Activated T-cell treated with anti-CD3 and anti-CD28 coated beads, Interleukin-2, amount 50 U/mL, for 24 hours (primary cell): ENCODE results near the gene CAMK1D.

Experiments
- DNase-seq: peaks from one replicate; pipeline ENCODE4 v3.0.0-alpha.2; 2020
- H3K27ac Mint-ChIP-seq: 2 replicates; pipeline ENCODE4 v1.8.0; 2020; ENCODE audit warnings: mild to moderate bottlenecking, mixed read lengths
- H3K27me3 Mint-ChIP-seq: 2 replicates; pipeline ENCODE4 v1.8.0; 2020; ENCODE audit warnings: mixed read lengths
- H3K36me3 Mint-ChIP-seq: 2 replicates; pipeline ENCODE4 v1.8.0; 2020; ENCODE audit warnings: low read depth, mixed read lengths
- H3K4me1 Mint-ChIP-seq: 2 replicates; pipeline ENCODE4 v1.8.0; 2020; ENCODE audit warnings: low read depth, mixed read lengths
- H3K4me3 Mint-ChIP-seq: 2 replicates; pipeline ENCODE4 v1.8.0; 2020; ENCODE audit warnings: mild to moderate bottlenecking, moderate library complexity, mixed read lengths
- H3K9me3 Mint-ChIP-seq: 2 replicates; pipeline ENCODE4 v1.8.0; 2020; ENCODE audit warnings: mixed read lengths

The CAMK1D gene

GRCh38 chr10:12834116-12834665 lies 484.8 kb downstream of the CAMK1D start:
- H3K9me3 Mint-ChIP-seq = no peaks in the 10 kb centered on the region
- H3K27me3 Mint-ChIP-seq = no peaks in the 10 kb centered on the region
- H3K4me1 Mint-ChIP-seq = no peaks in the 10 kb centered on the region
- H3K4me3 Mint-ChIP-seq = no peak overlapping the region
- DNase-seq = no peak
- no peak overlapping the region for H3K27ac Mint-ChIP-seq
- H3K36me3 Mint-ChIP-seq = peaks cover 7% of the 10 kb centered on the region

GRCh38 chr10:12834721-12835120 lies 485.4 kb downstream of the CAMK1D start:
- no peak overlapping the region for H3K27ac Mint-ChIP-seq
- no peaks in the 10 kb centered on the region for H3K27me3 Mint-ChIP-seq
- H3K9me3 Mint-ChIP-seq = no peaks in the 10 kb centered on the region
- H3K36me3 Mint-ChIP-seq = peaks cover 6% of the 10 kb centered on the region
- no peaks in the 10 kb centered on the region for H3K4me1 Mint-ChIP-seq
- H3K4me3 Mint-ChIP-seq = no peak overlapping the region
- no peak for DNase-seq

- Mint-ChIP-seq H3K36me3 (no peaks in the 10 kb centered on the region), H3K4me1 (no peaks in the 10 kb centered on the region), H3K27ac (no peak overlapping the region), H3K27me3 (peaks cover 6% of the 10 kb centered on the region), H3K4me3 (no peak overlapping the region), H3K9me3 (no peaks in the 10 kb centered on the region)
- no peak for DNase-seq
Observed at GRCh38 chr10:12835709-12836108, 486.4 kb downstream of the CAMK1D start.

DNA sequence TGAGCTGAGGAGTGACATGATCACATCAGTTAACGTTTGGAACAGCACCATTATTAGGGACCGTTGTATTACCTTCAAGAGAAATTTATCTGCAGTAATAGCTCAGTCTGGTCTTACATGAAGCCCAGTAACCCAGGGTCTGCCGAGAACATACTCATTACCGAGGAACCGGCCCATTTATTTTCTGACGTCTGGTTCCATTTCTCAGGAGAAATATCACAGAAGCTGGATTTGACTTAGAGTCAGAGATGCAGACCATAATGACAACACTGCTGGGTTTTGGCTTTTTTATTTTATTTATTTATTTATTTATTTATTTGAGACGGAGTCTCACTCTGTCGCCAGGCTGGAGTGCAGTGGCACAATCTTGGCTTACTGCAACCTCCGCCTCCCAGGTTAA lies 489.0 kb downstream of the CAMK1D start:
- DNase-seq = no peak
- Mint-ChIP-seq H3K9me3 (no peaks in the 10 kb centered on the region), H3K4me1 (no peaks in the 10 kb centered on the region), H3K36me3 (no peaks in the 10 kb centered on the region), H3K27ac (no peak overlapping the region), H3K27me3 (peaks cover 6% of the 10 kb centered on the region), H3K4me3 (no peak overlapping the region)

- H3K27ac Mint-ChIP-seq = no peak overlapping the region
- H3K9me3 Mint-ChIP-seq = no peaks in the 10 kb centered on the region
- no peak overlapping the region for H3K4me3 Mint-ChIP-seq
Observed at GRCh38 chr10:12838995-12839927, 489.9 kb downstream of the CAMK1D start.

DNA sequence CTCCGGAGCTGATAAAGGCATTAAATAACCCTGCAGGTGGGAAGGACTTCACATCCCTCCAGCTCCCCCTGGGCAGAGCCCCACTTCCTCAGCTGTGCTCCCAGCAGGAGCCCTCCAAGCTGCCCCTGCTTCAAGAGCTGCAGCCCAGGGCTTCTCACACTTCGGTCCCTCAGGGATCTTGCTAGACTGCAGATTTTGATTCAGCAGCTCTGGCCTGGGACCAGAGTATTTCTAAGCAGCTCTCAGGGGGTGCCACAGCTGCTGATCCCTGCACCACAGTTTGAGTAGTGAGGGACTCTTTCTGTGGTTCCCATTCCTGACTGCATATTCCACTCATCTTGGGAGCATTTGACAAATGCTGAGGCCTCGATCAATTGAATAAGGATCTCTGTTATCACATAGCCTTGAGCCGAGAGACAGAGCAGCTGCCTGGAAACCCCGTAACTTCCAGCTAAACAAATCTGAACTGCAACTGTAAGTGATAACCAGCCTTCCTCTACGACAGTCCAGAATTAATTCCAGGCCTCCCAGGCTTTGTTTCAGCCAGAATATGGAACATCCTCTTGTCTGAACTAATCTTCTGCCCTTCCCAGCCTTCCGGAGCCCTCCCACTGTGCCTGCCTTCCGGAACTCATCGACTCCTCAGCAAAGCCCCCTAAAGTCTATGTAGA lies 490.7 kb downstream of the CAMK1D start:
- Mint-ChIP-seq H3K36me3 (no peaks in the 10 kb centered on the region), H3K27ac (no peak overlapping the region), H3K4me3 (no peak overlapping the region), H3K4me1 (no peaks in the 10 kb centered on the region), H3K9me3 (no peaks in the 10 kb centered on the region), H3K27me3 (peaks cover 11% of the 10 kb centered on the region)
- no peak for DNase-seq

More at GRCh38 chr10:12838995-12839927, 489.9 kb downstream of the CAMK1D start:
- Mint-ChIP-seq H3K36me3 (no peaks in the 10 kb centered on the region), H3K4me1 (no peaks in the 10 kb centered on the region), H3K27me3 (peaks cover 6% of the 10 kb centered on the region)
- DNase-seq = no peak

DNA sequence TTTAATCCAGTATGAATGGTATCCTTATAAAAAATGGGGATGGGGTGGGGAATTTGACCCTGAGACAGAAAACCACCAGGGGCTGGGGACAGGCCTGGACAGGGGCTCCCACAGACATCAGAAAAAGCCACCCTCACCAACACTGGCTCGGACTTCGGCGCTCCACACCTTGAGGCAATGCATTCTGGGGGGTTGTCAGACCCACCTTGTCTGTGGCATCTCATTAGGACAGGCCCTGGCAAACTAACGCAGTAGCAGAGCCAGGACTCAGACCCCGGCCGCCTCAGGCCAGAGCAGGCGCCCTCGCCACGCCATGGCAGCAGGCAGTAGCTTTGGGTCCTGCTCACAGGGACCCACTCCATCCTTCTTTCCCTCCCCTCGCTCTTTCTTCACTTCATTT lies 492.1 kb downstream of the CAMK1D start:
- Mint-ChIP-seq H3K36me3 (no peaks in the 10 kb centered on the region), H3K4me3 (no peak overlapping the region), H3K27ac (no peak overlapping the region), H3K9me3 (no peaks in the 10 kb centered on the region), H3K27me3 (peaks cover 16% of the 10 kb centered on the region), H3K4me1 (no peaks in the 10 kb centered on the region)
- no peak for DNase-seq

DNA sequence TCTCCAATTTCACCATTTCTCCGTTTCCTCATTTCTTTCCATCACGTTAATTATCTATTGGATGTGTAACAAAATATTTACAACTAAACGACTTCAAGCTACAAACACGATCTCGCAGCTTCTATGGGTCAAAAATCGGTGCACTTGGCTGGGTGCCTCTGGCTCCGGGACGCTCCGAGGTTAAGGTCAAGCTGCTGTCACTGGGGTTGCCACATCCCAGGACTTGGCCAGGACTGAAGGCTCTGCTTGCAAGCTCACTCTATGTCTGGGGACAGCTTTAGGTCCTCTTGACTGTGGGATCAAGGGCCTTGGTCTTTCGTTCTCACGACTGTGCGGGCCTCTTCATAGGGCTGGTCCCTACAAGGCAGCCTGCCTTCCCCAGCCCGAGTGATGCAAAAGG lies 492.5 kb downstream of the CAMK1D start:
- no peaks in the 10 kb centered on the region for H3K4me1 Mint-ChIP-seq
- H3K4me3 Mint-ChIP-seq = no peak overlapping the region
- H3K9me3 Mint-ChIP-seq = no peaks in the 10 kb centered on the region
- no peak overlapping the region for H3K27ac Mint-ChIP-seq
- H3K27me3 Mint-ChIP-seq = peaks cover 18% of the 10 kb centered on the region
- DNase-seq = no peak
- no peaks in the 10 kb centered on the region for H3K36me3 Mint-ChIP-seq

DNA sequence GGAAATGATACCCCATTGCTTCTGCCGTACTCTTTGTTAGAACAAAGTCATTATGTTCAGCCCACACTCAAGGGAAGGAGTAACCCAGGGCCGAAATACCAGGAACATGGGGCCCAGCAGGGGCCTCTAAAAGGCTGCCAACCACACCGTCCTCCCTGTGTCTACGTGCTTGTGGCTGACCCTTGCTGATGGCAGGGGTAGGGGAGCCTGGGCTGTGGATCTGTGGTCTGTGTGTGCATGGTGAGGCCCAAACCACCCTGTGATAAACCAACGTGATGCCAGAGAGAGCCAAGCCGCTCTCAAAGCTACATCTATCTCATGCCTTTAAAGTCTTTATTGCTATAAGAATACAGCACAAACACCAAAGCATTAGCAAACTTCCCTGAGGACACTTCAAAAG lies 493.0 kb downstream of the CAMK1D start:
- Mint-ChIP-seq H3K4me1 (no peaks in the 10 kb centered on the region), H3K27ac (no peak overlapping the region), H3K9me3 (no peaks in the 10 kb centered on the region), H3K27me3 (peaks cover 23% of the 10 kb centered on the region), H3K36me3 (no peaks in the 10 kb centered on the region), H3K4me3 (no peak overlapping the region)
- DNase-seq = no peak

DNA sequence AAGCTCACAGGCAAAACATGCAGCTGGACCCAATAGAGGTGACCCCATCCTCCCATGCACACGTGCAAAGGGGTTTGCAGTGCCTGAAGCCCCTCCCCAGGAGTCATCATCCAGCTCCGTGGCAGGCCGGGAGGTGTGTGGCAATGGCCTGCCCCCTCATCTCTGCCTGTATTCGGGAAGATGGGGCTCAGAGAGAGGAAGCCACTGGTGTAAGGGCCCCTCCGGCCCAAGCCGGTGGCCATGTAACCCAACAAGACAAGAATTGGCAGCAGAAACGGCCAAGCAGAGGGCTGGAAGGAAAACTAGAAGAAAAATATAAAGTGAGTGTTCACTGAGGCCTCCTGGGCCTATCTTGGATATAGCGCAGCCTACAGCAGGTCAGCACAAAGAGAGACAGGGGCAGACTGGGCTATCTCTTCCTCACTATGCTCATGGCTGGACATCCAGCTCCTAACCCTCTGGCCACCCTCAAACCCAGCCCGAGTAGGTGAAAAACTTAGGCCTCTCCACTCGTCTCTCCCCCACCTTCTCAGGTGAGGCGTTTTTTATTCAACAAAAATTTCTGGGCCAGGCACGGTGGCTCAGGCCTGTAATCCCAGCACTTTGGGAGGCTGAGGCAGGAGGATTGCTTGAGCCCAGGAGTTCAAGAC lies 494.1 kb downstream of the CAMK1D start:
- Mint-ChIP-seq H3K4me1 (no peaks in the 10 kb centered on the region), H3K27me3 (peaks cover 33% of the 10 kb centered on the region), H3K9me3 (no peaks in the 10 kb centered on the region), H3K4me3 (no peak overlapping the region), H3K27ac (no peak overlapping the region), H3K36me3 (no peaks in the 10 kb centered on the region)
- DNase-seq = no peak

GRCh38 chr10:12844811-12845483 lies 495.6 kb downstream of the CAMK1D start:
- Mint-ChIP-seq H3K27ac (no peak overlapping the region), H3K36me3 (no peaks in the 10 kb centered on the region), H3K9me3 (no peaks in the 10 kb centered on the region), H3K27me3 (peaks cover 47% of the 10 kb centered on the region), H3K4me3 (no peak overlapping the region), H3K4me1 (peaks cover 4% of the 10 kb centered on the region)
- no peak for DNase-seq

GRCh38 chr10:12846718-12847117 lies 497.4 kb downstream of the CAMK1D start:
- H3K4me3 Mint-ChIP-seq = no peak overlapping the region
- DNase-seq = no peak

GRCh38 chr10:12847361-12847975 lies 498.1 kb downstream of the CAMK1D start:
- Mint-ChIP-seq H3K4me3 (no peak overlapping the region), H3K27me3 (peaks cover 49% of the 10 kb centered on the region), H3K36me3 (no peaks in the 10 kb centered on the region)

More at GRCh38 chr10:12846718-12847117, 497.4 kb downstream of the CAMK1D start:
- peaks cover 4% of the 10 kb centered on the region for H3K4me1 Mint-ChIP-seq
- H3K36me3 Mint-ChIP-seq = no peaks in the 10 kb centered on the region
- H3K9me3 Mint-ChIP-seq = no peaks in the 10 kb centered on the region
- peaks cover 49% of the 10 kb centered on the region for H3K27me3 Mint-ChIP-seq
- H3K27ac Mint-ChIP-seq = no peak overlapping the region

More at GRCh38 chr10:12847361-12847975, 498.1 kb downstream of the CAMK1D start:
- H3K27ac Mint-ChIP-seq = no peak overlapping the region
- DNase-seq = peak; percentile 35
- H3K9me3 Mint-ChIP-seq = no peaks in the 10 kb centered on the region
- peaks cover 4% of the 10 kb centered on the region for H3K4me1 Mint-ChIP-seq
